ENCODE data around the gene PPP2R5E.
"Not testable (repeated sequence)": the region's sequence is repeated elsewhere in the genome, so short reads cannot be mapped to it uniquely, and the experiment has no call there.

Gene PPP2R5E

GRCh38 chr14:63543000-63543825 is at the start of gene PPP2R5E:
Gene PPP2R5E (minus strand): TSS chr14:63543377. CDS start chr14:63539685, 3,692 bp downstream.
- peak; percentile 85 for DNase-seq

- DNase-seq = not testable (repeated sequence)
Measured at GRCh38 chr14:63583046-63583445, 39.9 kb upstream of the PPP2R5E start.

- DNase-seq = no peak
Measured at GRCh38 chr14:63581491-63581890, 38.3 kb upstream of the PPP2R5E start.

DNA sequence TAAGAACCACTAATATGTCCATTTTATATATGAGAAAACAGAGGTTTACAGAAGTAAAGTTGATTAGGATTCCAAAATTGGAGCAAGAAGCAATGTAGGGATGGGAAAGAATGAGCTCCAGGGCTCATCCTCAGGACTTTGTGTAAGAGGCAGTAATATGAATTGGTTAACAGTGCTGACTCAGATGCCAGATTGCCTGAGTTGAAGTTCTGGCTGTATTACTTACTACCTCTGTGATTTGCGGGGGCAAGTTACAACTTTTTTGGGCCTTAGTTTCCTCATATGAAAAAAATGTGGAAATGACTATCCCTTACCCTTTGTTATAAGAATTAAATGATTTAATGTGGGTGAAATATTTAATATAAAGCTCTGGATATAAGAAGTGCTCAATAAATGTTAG is 35.1 kb upstream of the PPP2R5E start:
- no peak for DNase-seq

- DNase-seq = no peak
Measured at GRCh38 chr14:63573581-63573980, 30.4 kb upstream of the PPP2R5E start.

DNA sequence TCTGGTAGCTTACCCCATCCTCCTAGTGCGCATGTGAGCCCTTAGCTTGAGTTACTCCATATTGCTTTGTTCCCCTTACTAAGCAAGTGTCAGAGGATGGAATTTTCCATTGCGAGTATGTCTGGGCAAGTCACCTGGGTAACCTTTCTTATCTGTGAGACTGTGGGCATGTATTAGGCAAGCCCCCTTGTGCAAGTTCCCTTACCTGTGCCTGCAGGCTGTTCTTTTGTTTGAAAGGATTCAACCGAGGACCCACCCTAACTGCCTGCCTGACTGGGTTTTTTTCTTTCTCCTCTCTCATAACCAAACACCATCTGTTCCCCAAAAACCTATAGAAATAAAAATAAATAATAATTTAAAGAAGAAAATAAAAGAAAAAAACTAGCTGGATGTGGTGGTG is 22.3 kb upstream of the PPP2R5E start:
- DNase-seq = no peak

DNA sequence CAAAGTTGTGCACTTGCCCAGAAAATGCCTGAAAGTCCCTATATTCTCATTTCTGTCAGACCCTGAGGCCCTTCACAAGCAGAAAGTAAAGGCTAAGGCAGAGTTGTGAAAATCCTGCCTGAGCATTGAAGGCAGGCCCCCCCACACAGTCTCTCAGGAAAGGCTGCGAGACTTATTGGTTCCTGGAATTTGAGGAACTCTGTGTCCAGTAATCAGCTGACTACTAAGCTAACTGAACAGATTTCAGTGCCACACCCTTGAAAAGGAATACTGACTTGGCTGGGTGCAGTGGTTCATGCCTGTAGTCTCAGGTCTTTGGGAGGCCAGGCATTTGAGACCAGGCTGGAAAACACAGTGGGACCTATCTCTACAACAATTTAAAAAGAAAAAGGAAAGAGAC is 21.1 kb upstream of the PPP2R5E start:
- no peak for DNase-seq

DNA sequence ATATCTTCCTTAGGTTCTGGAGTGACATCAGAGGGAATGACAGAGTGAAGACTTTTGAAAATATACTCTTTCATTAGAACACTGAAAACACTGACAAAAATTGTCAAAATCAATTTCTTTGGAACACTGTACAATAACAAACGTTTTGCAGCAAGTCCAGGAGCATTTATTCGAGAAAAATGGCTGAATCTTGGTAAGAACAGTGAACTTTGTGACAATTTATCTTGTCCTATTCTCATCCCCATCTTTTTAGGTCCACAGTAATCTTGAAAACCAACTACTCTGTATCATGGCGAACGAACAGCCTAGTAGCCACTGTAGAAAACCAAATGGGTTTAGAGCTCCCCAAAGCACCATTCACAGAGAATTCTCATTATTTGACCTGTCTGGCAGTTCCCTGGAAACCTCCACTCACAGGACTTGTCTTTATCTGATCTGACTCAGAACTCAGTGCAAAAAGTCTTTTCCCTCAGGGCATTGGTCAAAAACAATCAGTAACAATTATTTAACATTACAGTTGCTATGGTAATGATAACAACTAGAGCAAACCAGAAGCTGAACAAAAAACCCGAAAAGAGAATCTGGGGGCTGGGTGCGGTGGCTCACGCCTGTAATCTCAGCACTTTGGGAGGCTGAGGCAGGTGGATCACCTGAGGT is 20.3 kb upstream of the PPP2R5E start:
- no peak for DNase-seq

GRCh38 chr14:63562405-63562804 is 19.2 kb upstream of the PPP2R5E start:
- no peak for DNase-seq

DNA sequence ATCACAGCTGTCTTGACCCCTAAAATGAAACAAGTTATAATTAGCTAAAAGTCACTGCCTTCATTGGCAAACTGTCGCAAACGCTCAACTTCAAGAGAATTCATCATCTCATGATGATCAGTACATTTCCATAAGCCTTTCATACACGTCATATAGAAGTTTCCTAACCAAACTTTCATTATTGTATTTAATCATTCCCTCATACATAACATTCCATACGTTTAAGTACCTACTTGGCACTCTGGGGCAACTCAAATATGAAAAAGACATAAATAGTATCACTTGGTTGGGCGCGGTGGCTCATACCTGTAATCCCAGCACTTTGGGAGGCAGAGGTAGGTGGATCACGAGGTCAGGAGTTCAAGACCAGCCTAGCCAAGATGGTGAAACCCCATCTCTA is 12.4 kb upstream of the PPP2R5E start:
- no peak for DNase-seq

DNA sequence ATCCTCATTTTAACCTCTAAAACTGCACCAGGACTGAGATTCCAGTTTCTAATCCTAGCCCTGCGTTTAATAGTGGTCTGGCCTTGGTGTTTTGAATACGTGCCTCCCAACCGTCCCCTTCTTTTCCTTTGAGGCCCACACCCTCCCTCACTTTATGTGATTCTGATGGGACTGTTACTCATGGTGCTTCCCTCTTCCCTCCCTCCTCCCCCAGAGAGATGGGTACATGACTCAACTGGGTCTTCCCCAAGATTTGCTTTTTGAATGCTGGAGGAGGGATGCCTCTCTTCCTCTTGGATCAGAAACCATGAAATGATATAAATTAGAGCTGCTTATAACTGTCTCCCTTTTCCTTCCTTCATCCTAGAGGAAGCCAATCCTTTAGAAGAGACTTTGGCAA is 8.2 kb upstream of the PPP2R5E start:
- no peak for DNase-seq

- no peak for DNase-seq
Measured at GRCh38 chr14:63547798-63548335, 4.7 kb upstream of the PPP2R5E start.

GRCh38 chr14:63545431-63545830 is 2.3 kb upstream of the PPP2R5E start:
- DNase-seq = no peak

GRCh38 chr14:63544591-63545299 is 1.6 kb upstream of the PPP2R5E start:
- DNase-seq = no peak

DNA sequence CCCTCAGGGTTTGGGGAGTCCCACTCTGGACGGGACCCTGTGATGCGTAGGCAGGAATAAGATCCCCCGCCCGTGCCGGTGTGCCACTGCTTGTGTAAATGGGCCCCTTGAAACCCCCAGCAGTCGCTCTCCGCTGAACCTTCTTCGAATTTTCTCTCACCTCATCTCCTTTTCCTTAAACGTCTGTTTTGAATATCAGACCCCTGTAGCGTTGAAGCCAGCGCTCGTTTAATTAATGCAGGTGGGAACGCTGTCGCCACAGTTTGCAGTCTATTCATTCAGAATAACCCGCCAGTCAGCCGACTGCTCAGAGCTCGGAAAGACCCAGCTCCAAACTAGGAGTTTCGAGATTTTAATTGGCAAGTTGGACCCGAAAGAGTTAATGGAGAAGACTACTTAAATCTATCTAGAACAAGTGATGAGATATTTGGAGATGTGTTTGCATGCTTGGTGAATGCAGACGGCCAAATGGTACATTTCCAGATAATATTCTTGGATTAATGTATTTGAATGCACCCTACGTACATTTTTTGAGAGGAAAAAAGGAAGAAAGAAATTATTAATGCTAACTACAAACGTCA is 739 bp upstream of the PPP2R5E start:
- DNase-seq = no peak

GRCh38 chr14:63542231-63542999 is 762 bp downstream of the PPP2R5E start:
- no peak for DNase-seq

DNA sequence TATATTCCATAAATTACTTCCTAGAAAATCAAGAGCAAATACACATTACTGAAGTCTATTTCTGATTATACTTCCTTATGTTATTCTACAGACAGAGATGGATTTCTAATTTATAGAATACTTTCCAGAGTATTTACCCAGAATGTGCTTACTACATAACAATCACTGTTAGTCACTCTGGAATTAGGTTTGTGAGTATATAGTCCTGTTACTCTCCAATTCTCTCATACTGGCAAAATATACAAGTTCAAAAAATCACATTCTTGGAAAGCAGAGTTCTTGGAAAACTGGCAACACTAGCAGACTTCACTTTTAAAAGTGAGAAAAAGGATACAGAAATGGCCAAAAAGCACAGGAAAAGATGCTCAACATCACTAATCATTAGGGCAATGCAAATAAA is 7.3 kb downstream of the PPP2R5E start:
- no peak for DNase-seq

DNA sequence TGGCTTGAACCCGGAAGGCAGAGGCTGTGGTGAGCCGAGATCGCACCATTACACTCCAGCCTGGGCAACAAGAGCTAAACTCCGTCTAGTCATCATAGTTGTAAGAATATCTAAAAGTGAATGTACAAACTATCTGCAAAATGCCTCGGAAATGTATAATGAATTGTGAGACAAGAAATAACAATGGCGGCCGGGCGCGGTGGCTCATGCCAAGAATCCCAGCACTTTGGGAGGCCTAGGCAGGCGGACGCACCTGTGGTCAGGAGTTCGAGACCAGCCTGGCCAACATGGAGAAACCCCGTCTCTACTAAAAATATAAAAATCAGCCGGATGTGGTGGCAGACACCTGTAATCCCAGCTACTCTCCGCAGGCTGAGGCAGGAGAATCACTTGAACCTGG is 9.7 kb downstream of the PPP2R5E start:
- DNase-seq = no peak

DNA sequence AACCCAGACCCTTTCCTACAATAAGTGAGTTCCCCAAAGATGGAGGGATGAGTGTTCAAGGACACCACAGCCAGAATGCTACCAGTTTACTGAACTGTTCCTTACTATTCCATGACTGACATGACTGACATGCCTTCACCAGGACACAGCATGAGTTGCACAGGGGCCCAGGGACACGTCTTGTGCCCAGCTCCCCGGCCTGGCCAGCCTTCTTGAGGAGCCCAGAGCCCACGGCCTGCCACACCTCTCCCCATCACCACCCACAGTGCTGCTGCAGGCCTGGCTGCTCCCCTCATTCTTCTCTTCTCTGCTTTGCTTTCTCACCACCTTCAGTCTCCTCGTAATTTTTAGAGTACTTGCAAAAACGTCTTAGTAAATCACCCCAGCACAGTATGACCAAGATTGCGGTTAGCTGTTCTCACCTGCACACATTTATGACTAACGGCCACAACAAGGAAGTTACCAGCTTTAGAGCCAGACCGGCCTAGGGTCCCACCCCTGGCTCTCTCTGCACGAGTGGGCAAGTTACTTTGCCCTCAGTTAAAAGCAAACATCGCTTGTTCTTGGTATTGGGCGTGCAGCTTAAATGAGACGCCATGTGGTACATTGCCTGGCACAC is 18.5 kb downstream of the PPP2R5E start:
- DNase-seq = no peak

DNA sequence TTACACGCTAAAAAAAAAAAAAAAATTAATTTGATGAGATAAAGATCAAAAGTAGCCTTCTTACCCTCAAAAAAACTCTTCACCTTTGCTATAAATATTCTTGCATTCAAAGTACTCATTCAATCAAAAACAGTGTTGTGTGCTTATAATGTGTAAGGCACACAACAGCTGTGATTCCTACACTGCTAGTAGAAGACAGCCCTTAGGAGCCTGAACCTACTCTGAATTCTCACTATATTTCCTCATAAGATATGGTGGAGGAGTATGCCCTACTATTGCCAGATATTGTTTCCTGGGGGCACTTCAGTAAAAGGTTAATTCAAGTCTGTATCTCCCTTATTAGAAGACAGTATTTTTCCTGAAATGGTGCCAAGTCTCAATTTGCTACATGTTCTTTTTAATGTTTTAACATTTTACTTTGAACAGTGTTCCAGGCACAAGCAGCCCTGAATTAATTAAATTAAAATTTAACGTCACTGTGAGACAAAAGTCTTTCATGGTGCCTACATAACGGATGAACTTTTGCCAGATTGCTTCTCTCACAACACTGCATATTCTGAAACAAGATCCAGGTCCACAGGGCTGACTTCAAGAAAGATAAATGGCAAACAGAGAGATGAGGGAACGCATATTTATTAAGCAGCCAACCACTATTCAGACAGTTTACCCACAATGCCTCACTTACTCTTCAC is 19.3 kb downstream of the PPP2R5E start:
- no peak for DNase-seq

DNA sequence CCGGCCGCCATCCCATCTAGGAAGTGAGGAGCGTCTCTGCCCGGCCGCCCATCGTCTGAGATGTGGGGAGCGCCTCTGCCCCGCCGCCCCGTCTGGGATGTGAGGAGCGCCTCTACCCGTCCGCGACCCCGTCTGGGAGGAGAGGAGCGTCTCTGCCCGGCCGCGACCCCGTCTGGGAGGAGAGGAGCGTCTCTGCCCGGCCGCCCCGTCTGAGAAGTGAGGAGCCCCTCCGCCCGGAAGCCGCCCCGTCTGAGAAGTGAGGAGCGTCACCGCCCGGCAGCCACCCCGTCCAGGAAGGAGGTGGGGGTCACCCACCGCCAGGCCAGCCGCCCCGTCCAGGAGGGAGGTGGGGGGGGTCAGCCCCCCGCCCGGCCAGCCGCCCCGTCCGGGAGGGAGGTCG is 20.7 kb downstream of the PPP2R5E start:
- not testable (repeated sequence) for DNase-seq
